OCI-LY7 (cell line): Measurements from ENCODE around the gene LYPD1.

ENCODE experiments used
- CTCF ChIP-seq: fragments of 200-600 bp; sonication (generic); conservative IDR thresholded peaks from 2 replicates; pipeline ENCODE4 v1.5.1; 2014; ENCODE audit warnings: mild to moderate bottlenecking, antibody characterized with exemption, low read length, moderate library complexity, mixed read lengths
- EZH2phosphoT487 ChIP-seq: fragments of 200-600 bp; sonication (generic); IDR thresholded peaks from 2 replicates; pipeline ENCODE4 v1.6.1; 2018; ENCODE audit warnings: low read depth, borderline replicate concordance, mild to moderate bottlenecking, mixed run types, antibody characterized with exemption, low read length, moderate library complexity, mixed read lengths

- TF ChIP-seq CTCF, result no peak
- no peak for TF ChIP-seq EZH2phosphoT487
These were observed 10.7 kb downstream of the LYPD1 start for GRCh38 chr2:132659331-132659730.
